MM.1S (cell line): ENCODE results near the gene CCDC92B.
"Not testable (repeated sequence)": the region's sequence is repeated elsewhere in the genome, so short reads cannot be mapped to it uniquely, and the experiment has no call there.

Experiments
- CTCF ChIP-seq: fragments of 300-600 bp; sonication (generic); IDR thresholded peaks from 2 replicates; pipeline ENCODE4 v1.5.1; 2016; ENCODE audit warnings: antibody characterized with exemption, low read length, mixed read lengths
- EZH2phosphoT487 ChIP-seq: fragments of 300-600 bp; sonication (generic); IDR thresholded peaks from 2 replicates; pipeline ENCODE4 v1.6.1; 2018; ENCODE audit warnings: antibody characterized with exemption, low read length

GRCh38 chr17:2679247-2679646, 70.2 kb downstream of the CCDC92B start:
- TF ChIP-seq CTCF, EZH2phosphoT487: not testable (repeated sequence)
